Measurements from ENCODE around the gene GNG5. TPM values are rescaled to one million over a fixed set of nuclear protein-coding genes. Genes with fewer than 3 reads are reported as not detected.

Gene GNG5
- total RNA-seq, 1 experiment from 2014 or later = 193 TPM

DNA sequence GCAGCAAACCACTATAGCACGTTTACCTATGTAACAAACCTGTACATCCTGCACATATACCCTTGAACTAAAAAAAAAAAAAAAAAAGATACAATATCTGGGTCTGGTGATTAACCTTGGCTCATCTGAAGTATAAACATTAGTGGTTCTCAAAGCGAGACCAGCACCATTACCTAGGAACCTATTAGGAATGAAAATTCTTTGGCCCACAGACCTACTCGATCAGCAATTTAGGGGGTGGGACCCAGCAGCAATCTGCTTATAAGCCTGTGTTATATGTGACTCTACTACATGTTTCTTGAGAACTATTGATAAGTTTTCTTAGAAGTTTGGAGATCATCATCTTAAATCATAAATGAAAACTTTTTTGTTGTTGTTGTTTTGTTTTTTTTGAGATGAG is 9.9 kb downstream of the GNG5 start:
- H3K27ac ChIP-seq (ENCODE audit: low read depth, low read length) = no peak overlapping the region; the same call in 1 of the 2 replicates
- POLR2A ChIA-PET = no interaction called here
- no peak overlapping the region for H2AFZ ChIP-seq (ENCODE audit: low read depth, low read length, poor library complexity, severe bottlenecking)
- H3K9ac ChIP-seq (ENCODE audit: low read length) = no peak overlapping the region
- BruUV-seq (replicated peaks) = no TSS peak
- DNase-seq (ENCODE audit: low read depth, low spot score) = no peak
- H3K79me2 ChIP-seq (ENCODE audit: insufficient read depth, low read length) = peaks cover 75% of the 10 kb centered on the region
- no peaks in the 10 kb centered on the region for H3K9me3 ChIP-seq (ENCODE audit: control insufficient read depth in 1 of 2, insufficient read depth in 1 of 2, low read depth in 1 of 2, low read length in 2 of 2)
- peaks cover 0 to 4% of the 10 kb centered on the region in 2 experiments; a peak in 1 of 4 replicates for H3K4me1 ChIP-seq (ENCODE audit: control insufficient read depth in 1 of 2, insufficient read depth in 2 of 2, low read length in 2 of 2)
- no peak for ATAC-seq
- peaks cover 55 to 90% of the 10 kb centered on the region in 2 experiments for H3K36me3 ChIP-seq (ENCODE audit: control insufficient read depth in 1 of 2, insufficient read depth in 2 of 2, low read length in 2 of 2)
- no peak overlapping the region for H3K4me3 ChIP-seq (replicated peaks in 1 of 2; ENCODE audit: low read depth in 1 of 2, low read length in 2 of 2)
- TF ChIP-seq ZFX (IDR thresholded peaks at IDR 0.05) (no peak), SP1 (IDR thresholded peaks at IDR 0.05; ENCODE audit: low read depth) (no peak), POLR2AphosphoS5 (IDR thresholded peaks at IDR 0.05; ENCODE audit: low read depth, low read length) (peak; percentile 55; the same call in 1 of the 2 replicates), YY1 (IDR thresholded peaks at IDR 0.05; ENCODE audit: extremely low read depth, insufficient replicate concordance, low read depth, low read length) (no peak), POLR2A (IDR thresholded peaks at IDR 0.05; ENCODE audit: borderline replicate concordance, extremely low read depth, insufficient read depth, insufficient read length) (no peak), ZNF274 (IDR thresholded peaks at IDR 0.05; ENCODE audit: low read depth, low read length) (no peak)
- H3K9me2 ChIP-seq (ENCODE audit: insufficient read depth) = no peaks in the 10 kb centered on the region
- no peaks in the 10 kb centered on the region for H3K27me3 ChIP-seq (ENCODE audit: insufficient read depth, low read length)
- CTCF ChIA-PET = no interaction called here
- peaks cover 9% of the 10 kb centered on the region for H4K20me1 ChIP-seq (ENCODE audit: insufficient read depth)
- no peak overlapping the region for H3K4me2 ChIP-seq (ENCODE audit: low read length)
- RAD21 ChIA-PET (ENCODE audit: low non-redundant PET in 1 of 2, low total read pairs in 2 of 2, uncharacterized antibody in 2 of 2, unreplicated experiment in 2 of 2) = no interaction called here
- intact Hi-C loops (cut with micrococcal nuclease) = no loop called here

GRCh38 chr1:84493747-84494146 is 12.6 kb downstream of the GNG5 start:
- Histone ChIP-seq H4K20me1 (ENCODE audit: insufficient read depth) (peaks cover 9% of the 10 kb centered on the region; the same call in 1 of the 2 replicates), H3K9me2 (ENCODE audit: insufficient read depth) (no peaks in the 10 kb centered on the region), H3K79me2 (ENCODE audit: insufficient read depth, low read length) (peaks cover 68% of the 10 kb centered on the region), H3K27ac (ENCODE audit: low read depth, low read length) (no peak overlapping the region), H3K9ac (ENCODE audit: low read length) (no peak overlapping the region), H3K36me3 (ENCODE audit: control insufficient read depth in 1 of 2, insufficient read depth in 2 of 2, low read length in 2 of 2) (peaks cover 57 to 84% of the 10 kb centered on the region in 2 experiments), H3K4me3 (replicated peaks in 1 of 2; ENCODE audit: low read depth in 1 of 2, low read length in 2 of 2) (no peak overlapping the region), H2AFZ (ENCODE audit: low read depth, low read length, poor library complexity, severe bottlenecking) (no peak overlapping the region), H3K9me3 (ENCODE audit: control insufficient read depth in 1 of 2, insufficient read depth in 1 of 2, low read depth in 1 of 2, low read length in 2 of 2) (no peaks in the 10 kb centered on the region), H3K27me3 (ENCODE audit: insufficient read depth, low read length) (no peaks in the 10 kb centered on the region), H3K4me2 (ENCODE audit: low read length) (no peak overlapping the region), H3K4me1 (ENCODE audit: control insufficient read depth in 1 of 2, insufficient read depth in 2 of 2, low read length in 2 of 2) (no peaks in the 10 kb centered on the region)
- BruUV-seq (replicated peaks) = no TSS peak
- TF ChIP-seq TCF7L2 (IDR thresholded peaks at IDR 0.05; ENCODE audit: borderline replicate concordance, extremely low read depth, insufficient read depth, insufficient read length) = no peak
- no peak for TF ChIP-seq JUND (IDR thresholded peaks at IDR 0.05)
- TF ChIP-seq ZFX (IDR thresholded peaks at IDR 0.05) = no peak
- no peak for TF ChIP-seq CEBPB (IDR thresholded peaks at IDR 0.05; ENCODE audit: low read depth)
- TF ChIP-seq REST (IDR thresholded peaks at IDR 0.05; ENCODE audit: low read depth) = no peak
- TF ChIP-seq FOSL1 (IDR thresholded peaks at IDR 0.05; ENCODE audit: low read depth) = no peak
- TF ChIP-seq EGR1 (IDR thresholded peaks at IDR 0.05; ENCODE audit: low read depth) = no peak
- no peak for TF ChIP-seq RAD21 (IDR thresholded peaks at IDR 0.05; ENCODE audit: low read depth)
- TF ChIP-seq POLR2A (IDR thresholded peaks at IDR 0.05; ENCODE audit: borderline replicate concordance, extremely low read depth, insufficient read depth, insufficient read length) = no peak
- TF ChIP-seq SRF (IDR thresholded peaks at IDR 0.05; ENCODE audit: low read depth) = no peak
- TF ChIP-seq CBX3 (IDR thresholded peaks at IDR 0.05; ENCODE audit: low read depth) = no peak
- TF ChIP-seq POLR2AphosphoS5 (IDR thresholded peaks at IDR 0.05; ENCODE audit: low read depth, low read length) = no peak; the same call in 1 of the 2 replicates
- TF ChIP-seq SIN3A (IDR thresholded peaks at IDR 0.05; ENCODE audit: low read depth) = no peak
- TF ChIP-seq ELF1 (IDR thresholded peaks at IDR 0.05; ENCODE audit: borderline replicate concordance, low read depth) = no peak
- no peak for TF ChIP-seq EZH2phosphoT487 (IDR thresholded peaks at IDR 0.05; ENCODE audit: borderline replicate concordance)
- TF ChIP-seq MAX (IDR thresholded peaks at IDR 0.05) = no peak
- no peak for TF ChIP-seq ZNF274 (IDR thresholded peaks at IDR 0.05; ENCODE audit: low read depth, low read length)
- no peak for DNase-seq (ENCODE audit: low read depth, low spot score)
- ChIA-PET POLR2A (interaction anchor here (1.0 kb wide), 1 partner anchor 10 kb away, joined by 3 read pairs; no protein-coding TSS in a partner anchor), CTCF (no interaction called here), RAD21 (ENCODE audit: low non-redundant PET in 1 of 2, low total read pairs in 2 of 2, uncharacterized antibody in 2 of 2, unreplicated experiment in 2 of 2) (no interaction called here)
- no peak for ATAC-seq
- intact Hi-C loops (cut with micrococcal nuclease) = loop anchor here (5.0 kb wide), 1 partner anchor 351 kb away; the partner anchor contains the start of gene PRKACB
